Measurements from ENCODE around the gene MPL. TPM values are rescaled to one million over a fixed set of nuclear protein-coding genes. Genes with fewer than 3 reads are reported as not detected.
A peak's percentile ranks its signal among the peaks of the same experiment; 100 is the strongest.

MPL gene
- total and polyA plus RNA-seq, 2 of the 13 experiments (the other 11 are each of a cell fraction or from before 2014, with no cell fraction given): not detected

GRCh38 chr1:43367026-43367903, 29.6 kb downstream of the MPL start (continued):
- TF ChIP-seq, protein P1, sequence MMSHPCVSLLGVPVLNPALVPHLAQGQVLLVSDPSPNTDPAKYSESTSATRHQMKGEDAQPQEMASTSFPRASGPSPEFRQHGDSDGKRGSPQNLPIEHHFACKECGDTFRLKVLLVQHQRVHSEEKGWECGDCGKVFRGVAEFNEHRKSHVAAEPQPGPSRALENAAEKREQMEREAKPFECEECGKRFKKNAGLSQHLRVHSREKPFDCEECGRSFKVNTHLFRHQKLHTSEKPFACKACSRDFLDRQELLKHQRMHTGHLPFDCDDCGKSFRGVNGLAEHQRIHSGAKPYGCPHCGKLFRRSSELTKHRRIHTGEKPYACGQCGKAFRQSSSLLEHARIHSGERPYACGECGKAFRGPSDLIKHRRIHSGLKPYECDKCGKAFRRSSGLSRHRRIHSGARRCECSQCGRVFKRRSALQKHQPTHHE (CRISPR knock-in tag; IDR thresholded peaks at IDR 0.05; ENCODE audit: borderline replicate concordance): no peak
- no peak for TF ChIP-seq KAT8 (CRISPR knock-in tag; IDR thresholded peaks at IDR 0.05)
- no peak for TF ChIP-seq DNMT1 (CRISPR knock-in tag; IDR thresholded peaks at IDR 0.05)
- no peak for TF ChIP-seq ZNF605 (CRISPR knock-in tag; IDR thresholded peaks at IDR 0.05)
- 0 out of 2 replicates have a peak, but pooled peaks have one; percentile 38 for TF ChIP-seq NFAT5 (CRISPR knock-in tag; IDR thresholded peaks at IDR 0.05)
- TF ChIP-seq PRDM4 (CRISPR knock-in tag; IDR thresholded peaks at IDR 0.05; ENCODE audit: borderline replicate concordance): no peak
- no peak for TF ChIP-seq ZNF616 (CRISPR knock-in tag; IDR thresholded peaks at IDR 0.05; ENCODE audit: low read depth)
- no peak for TF ChIP-seq ZNF513 (CRISPR knock-in tag; conservative IDR thresholded peaks at IDR 0.05)
- TF ChIP-seq MYC (CRISPR knock-in tag; IDR thresholded peaks at IDR 0.05; ENCODE audit: borderline replicate concordance): peak; percentile 52; the same call in 1 of the 2 replicates
- TF ChIP-seq HNRNPL (IDR thresholded peaks at IDR 0.05; ENCODE audit: low read depth, low read length): 0 out of 2 replicates have a peak, but pooled peaks have one; percentile 32
- no peak for TF ChIP-seq ARHGAP35 (CRISPR knock-in tag; IDR thresholded peaks at IDR 0.05; ENCODE audit: borderline replicate concordance)
- TF ChIP-seq ZGPAT (CRISPR knock-in tag; IDR thresholded peaks at IDR 0.05): no peak
- peak; percentile 22; the same call in 1 of the 2 replicates for TF ChIP-seq ZNF263 (CRISPR knock-in tag; IDR thresholded peaks at IDR 0.05)
- no peak for TF ChIP-seq ZNF260 (CRISPR knock-in tag; IDR thresholded peaks at IDR 0.05; ENCODE audit: borderline replicate concordance, low read depth)
- peak; percentile 58; the same call in 1 of the 2 replicates for TF ChIP-seq ZNF740 (CRISPR knock-in tag; IDR thresholded peaks at IDR 0.05)

Measured in HepG2 (cell line).